Measurements from ENCODE around the gene SCAMP2.
"Not testable (repeated sequence)": the region's sequence is repeated elsewhere in the genome, so short reads cannot be mapped to it uniquely, and the experiment has no call there.

Gene SCAMP2

DNA sequence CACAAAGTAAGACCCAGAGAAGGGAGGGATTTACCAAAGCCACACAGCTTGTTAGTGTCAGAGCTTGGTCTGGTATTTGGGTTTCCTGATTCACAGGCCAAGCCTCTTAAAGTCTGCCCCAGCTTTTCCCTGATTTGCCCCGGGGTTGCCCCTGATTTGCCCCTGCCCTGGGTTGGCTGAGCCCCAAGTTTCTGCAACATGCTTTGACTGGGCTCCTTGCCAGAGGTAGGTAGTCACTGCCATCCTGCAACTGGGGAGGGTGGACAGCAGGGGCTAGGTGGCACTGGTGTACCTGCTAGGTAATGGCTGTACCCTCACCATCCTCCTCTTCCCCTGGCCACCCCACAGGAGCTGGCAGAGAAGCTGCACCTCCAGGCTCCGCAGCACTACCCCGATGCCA is 19.1 kb upstream of the SCAMP2 start:
- in situ Hi-C loops (cut with MboI; ENCODE audit: low pct_unique_long_range_greater_than_20kb, low sequenced_read_pairs, unreplicated experiment), result no loop called here
- no peak for DNase-seq (ENCODE audit: low spot score)
- TF ChIP-seq, protein P1, sequence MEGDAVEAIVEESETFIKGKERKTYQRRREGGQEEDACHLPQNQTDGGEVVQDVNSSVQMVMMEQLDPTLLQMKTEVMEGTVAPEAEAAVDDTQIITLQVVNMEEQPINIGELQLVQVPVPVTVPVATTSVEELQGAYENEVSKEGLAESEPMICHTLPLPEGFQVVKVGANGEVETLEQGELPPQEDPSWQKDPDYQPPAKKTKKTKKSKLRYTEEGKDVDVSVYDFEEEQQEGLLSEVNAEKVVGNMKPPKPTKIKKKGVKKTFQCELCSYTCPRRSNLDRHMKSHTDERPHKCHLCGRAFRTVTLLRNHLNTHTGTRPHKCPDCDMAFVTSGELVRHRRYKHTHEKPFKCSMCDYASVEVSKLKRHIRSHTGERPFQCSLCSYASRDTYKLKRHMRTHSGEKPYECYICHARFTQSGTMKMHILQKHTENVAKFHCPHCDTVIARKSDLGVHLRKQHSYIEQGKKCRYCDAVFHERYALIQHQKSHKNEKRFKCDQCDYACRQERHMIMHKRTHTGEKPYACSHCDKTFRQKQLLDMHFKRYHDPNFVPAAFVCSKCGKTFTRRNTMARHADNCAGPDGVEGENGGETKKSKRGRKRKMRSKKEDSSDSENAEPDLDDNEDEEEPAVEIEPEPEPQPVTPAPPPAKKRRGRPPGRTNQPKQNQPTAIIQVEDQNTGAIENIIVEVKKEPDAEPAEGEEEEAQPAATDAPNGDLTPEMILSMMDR (IDR thresholded peaks at IDR 0.05; ENCODE audit: extremely low read depth, insufficient read depth, missing control alignments), result no peak

DNA sequence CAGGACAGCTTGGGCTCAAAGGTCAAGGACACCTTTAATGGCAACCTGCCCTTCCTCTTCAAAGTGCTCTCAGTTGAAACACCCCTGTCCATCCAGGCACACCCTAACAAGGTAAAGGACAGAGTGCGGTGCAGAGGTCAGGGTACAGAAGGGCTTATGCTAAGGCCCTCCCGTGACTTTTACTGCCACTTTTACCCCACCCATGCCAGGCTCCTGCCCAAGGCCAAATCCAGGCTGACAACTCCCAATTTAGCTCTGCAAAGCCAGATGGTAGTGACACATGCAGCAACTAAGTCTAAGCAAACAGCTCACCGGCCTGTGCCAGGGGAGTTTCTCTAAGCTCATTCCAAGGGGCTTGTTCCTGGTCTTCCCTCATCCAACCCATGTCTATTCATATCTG is 18.3 kb upstream of the SCAMP2 start:
- no peak for DNase-seq (ENCODE audit: low spot score)
- in situ Hi-C loops (cut with MboI; ENCODE audit: low pct_unique_long_range_greater_than_20kb, low sequenced_read_pairs, unreplicated experiment), result no loop called here
- TF ChIP-seq, protein P1 (IDR thresholded peaks at IDR 0.05; ENCODE audit: extremely low read depth, insufficient read depth, missing control alignments), result no peak

DNA sequence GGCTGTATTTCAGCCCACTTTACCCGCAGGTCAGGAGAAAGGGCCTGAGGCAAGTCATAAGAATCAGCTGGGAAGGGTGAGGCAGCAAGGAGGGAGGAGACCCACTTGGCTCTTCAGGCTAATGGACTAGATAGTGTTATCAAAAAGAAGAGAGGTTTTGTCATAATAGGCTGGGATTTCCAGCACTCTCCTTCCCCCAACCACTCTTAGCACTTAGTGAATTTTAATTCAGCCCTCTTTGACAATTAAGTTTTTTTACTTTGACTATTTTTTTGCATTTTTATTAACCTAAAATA is 17.4 kb upstream of the SCAMP2 start:
- TF ChIP-seq, protein P1 (IDR thresholded peaks at IDR 0.05; ENCODE audit: extremely low read depth, insufficient read depth, missing control alignments), result no peak
- DNase-seq (ENCODE audit: low spot score), result no peak
- in situ Hi-C loops (cut with MboI; ENCODE audit: low pct_unique_long_range_greater_than_20kb, low sequenced_read_pairs, unreplicated experiment), result no loop called here

DNA sequence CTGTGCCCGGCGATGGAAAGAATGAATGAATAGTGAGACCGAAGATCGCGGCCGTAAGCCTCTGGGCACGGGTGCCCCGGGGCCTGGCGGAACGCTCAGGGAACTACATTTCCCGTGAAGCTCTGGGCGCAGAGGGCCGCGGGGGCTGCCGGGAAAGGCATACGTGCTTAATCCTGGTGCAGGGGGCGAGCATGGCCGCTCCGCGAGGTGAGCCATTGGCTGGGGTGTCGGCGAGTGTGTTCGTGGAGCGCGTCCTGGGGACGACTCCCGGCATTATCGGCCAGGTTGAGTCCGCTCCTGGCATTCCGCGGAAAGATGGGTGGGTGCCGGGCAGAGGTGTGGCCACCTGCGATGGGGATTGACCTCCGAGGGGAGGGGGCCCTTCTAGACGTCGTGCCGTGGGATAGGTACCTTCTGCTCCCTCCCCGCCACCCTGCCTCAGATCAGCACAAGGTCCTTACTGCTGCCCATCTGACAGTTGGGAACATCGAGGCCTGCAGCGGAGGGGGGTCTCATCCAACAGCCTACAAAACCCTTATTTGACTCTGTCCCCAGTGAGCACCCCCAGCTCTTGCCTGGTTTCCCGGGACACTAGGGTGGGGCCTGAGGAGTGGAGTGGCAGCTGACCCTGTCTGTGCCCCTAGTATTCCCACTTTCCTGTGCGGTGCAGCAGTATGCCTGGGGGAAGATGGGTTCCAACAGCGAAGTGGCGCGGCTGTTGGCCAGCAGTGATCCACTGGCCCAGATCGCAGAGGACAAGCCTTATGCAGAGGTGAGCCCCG is 16.9 kb upstream of the SCAMP2 start, which contains the start of gene MPI:
Gene MPI (plus strand): TSS at position 160 of the 782 bp plus-strand sequence. CDS start 32 bp downstream, at position 192.
- TF ChIP-seq, protein P1 (IDR thresholded peaks at IDR 0.05; ENCODE audit: extremely low read depth, insufficient read depth, missing control alignments), result no peak
- peak; percentile 96 for DNase-seq (ENCODE audit: low spot score)
- in situ Hi-C loops (cut with MboI; ENCODE audit: low pct_unique_long_range_greater_than_20kb, low sequenced_read_pairs, unreplicated experiment), result no loop called here

DNA sequence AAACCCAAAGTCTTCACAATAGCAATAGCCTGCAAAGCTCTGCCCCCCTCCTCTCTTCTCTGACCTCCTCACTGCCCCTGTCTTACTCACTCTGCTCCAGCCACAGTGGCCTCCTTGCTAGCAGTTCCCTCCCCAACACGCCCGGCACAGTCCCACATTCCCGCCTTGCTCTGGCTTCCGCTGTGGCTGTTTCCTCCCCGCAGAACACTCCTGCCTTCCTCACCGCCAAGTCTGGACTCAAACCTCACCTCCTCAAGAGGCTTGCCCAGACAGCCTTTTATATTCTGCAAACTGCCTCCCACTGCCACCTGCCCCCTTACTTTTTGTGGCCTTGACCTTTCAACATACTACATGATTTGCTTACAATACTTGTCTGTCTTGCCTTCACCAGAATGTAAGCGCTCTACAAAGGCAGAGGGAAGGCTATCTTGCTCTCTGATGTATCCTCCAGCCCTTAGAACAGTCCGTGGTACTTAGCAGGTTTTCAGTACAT is 16.3 kb upstream of the SCAMP2 start:
- no peak for DNase-seq (ENCODE audit: low spot score)
- in situ Hi-C loops (cut with MboI; ENCODE audit: low pct_unique_long_range_greater_than_20kb, low sequenced_read_pairs, unreplicated experiment), result no loop called here
- TF ChIP-seq, protein P1 (IDR thresholded peaks at IDR 0.05; ENCODE audit: extremely low read depth, insufficient read depth, missing control alignments), result no peak

DNA sequence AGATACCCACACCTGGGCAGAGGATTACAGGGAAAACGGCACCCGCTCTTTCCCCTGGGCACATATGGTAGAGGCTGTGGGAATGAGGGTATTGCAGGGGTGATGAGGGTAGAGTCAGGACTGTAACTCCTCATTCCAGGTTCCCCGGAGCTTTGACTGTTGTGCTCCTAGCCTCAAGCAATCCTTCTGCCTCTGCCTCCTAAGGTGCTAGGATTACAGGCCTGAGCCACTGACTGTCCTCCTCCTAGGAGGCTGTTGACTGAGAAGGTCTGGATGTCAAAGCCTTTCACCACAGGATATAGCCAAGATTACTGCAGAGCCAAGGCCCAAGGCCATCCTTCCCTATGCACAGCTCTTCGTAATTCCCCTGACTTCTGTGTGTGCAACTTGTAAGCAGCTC is 15.6 kb upstream of the SCAMP2 start:
- no peak for DNase-seq (ENCODE audit: low spot score)
- in situ Hi-C loops (cut with MboI; ENCODE audit: low pct_unique_long_range_greater_than_20kb, low sequenced_read_pairs, unreplicated experiment), result no loop called here
- TF ChIP-seq, protein P1 (IDR thresholded peaks at IDR 0.05; ENCODE audit: extremely low read depth, insufficient read depth, missing control alignments), result no peak

DNA sequence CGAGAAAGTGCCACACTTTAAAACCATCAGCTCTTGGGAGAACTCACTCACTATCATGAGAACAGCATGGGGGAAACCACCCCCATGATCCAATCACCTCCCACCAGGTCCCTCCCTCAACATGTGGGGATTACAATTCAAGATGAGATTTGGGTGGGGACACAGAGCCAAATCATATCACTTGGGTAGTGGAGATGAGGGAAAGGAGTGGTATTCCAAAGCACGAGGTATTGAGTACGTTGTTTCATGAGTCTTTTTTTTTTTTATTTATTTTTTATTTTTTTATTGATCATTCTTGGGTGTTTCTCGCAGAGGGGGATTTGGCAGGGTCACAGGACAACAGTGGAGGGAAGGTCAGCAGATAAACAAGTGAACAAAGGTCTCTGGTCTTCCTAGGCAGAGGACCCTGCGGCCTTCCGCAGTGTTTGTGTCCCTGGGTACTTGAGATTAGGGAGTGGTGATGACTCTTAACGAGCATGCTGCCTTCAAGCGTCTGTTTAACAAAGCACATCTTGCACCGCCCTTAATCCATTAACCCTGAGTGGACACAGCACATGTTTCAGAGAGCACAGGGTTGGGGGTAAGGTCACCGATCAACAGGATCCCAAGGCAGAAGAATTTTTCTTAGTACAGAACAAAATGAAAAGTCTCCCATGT is 14.5 kb upstream of the SCAMP2 start:
- DNase-seq (ENCODE audit: low spot score); in situ Hi-C loops (cut with MboI; ENCODE audit: low pct_unique_long_range_greater_than_20kb, low sequenced_read_pairs, unreplicated experiment): not testable (repeated sequence)

Measured in GM13977 (cell line).